K562 (cell line): ENCODE measurements around the gene CASR.

ENCODE experiments used
- ADNP ChIP-seq: fragments of 200-800 bp; sonication (Bioruptor generic); IDR thresholded peaks from 2 replicates; pipeline ENCODE4 v1.6.1; 2016; ENCODE audit warnings: missing genetic modification characterization, missing compliant biosample characterization
- HDAC2 ChIP-seq: fragments of 450-650 bp; IDR thresholded peaks from 2 replicates; pipeline ENCODE4 v1.6.1; 2016; ENCODE audit warnings: mild to moderate bottlenecking
- RBM15 ChIP-seq: fragments of 200-400 bp; formaldehyde crosslinking; IDR thresholded peaks from 2 replicates; pipeline ENCODE4 v1.6.1; 2018; ENCODE audit warnings: mild to moderate bottlenecking, low read length, moderate library complexity; ENCODE audit not compliant: insufficient read depth
- SETDB1 ChIP-seq: IDR thresholded peaks from one replicate; pipeline ENCODE4 v1.6.1; 2012; ENCODE audit warnings: low read length, control low read depth, inconsistent platforms
- TF ChIP-seq, protein P1 (sequence below): sonication (generic); formaldehyde crosslinking; IDR thresholded peaks from 2 replicates; pipeline ENCODE4 v1.5.0; 2020; ENCODE audit warnings: missing genetic modification reagents
- TF ChIP-seq, protein P2 (sequence below), 3 experiments: IDR thresholded peaks in 2 of 3; conservative IDR thresholded peaks in 1 of 3; 2 replicates each; pipeline ENCODE4 v1.5.1; 2011 to 2012; ENCODE audit warnings: low read length in 3 of 3, mild to moderate bottlenecking in 3 of 3, control low read depth in 2 of 3, improper control_type of control experiment in 1 of 3, inconsistent platforms in 1 of 3, low read depth in 1 of 3, mixed read lengths in 1 of 3, moderate library complexity in 1 of 3; ENCODE audit not compliant: insufficient read depth in 2 of 3
- TF ChIP-seq, protein P3 (sequence below): fragments of 450-650 bp; IDR thresholded peaks from 2 replicates; pipeline ENCODE4 v1.7.1; 2018; ENCODE audit warnings: mild to moderate bottlenecking, low read depth; ENCODE audit not compliant: partially characterized antibody
- TF ChIP-seq, protein P4 (sequence below): sonication (generic); IDR thresholded peaks from 2 replicates; pipeline ENCODE4 v1.6.1; 2016

DNA sequence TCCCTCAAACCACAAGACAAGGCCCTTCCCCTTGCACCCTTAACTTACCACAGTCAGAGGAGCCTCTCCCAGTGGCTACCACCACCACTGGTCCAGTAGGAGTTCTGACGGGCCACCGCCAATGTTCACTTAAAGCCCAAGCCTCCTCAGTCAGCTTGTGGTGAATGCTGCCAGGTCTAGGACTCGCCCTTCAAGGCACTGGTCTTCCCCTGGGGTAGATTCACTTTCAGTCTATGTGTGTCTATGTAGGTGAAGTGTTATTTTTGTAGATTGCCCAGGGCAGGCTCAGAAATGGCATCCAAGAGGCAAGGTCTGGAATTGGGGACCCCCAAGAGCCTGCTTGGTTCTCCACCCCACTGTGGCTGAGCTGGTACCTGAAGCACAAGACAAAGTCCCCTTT is 15.4 kb upstream of the CASR start:
- TF ChIP-seq, protein P1, sequence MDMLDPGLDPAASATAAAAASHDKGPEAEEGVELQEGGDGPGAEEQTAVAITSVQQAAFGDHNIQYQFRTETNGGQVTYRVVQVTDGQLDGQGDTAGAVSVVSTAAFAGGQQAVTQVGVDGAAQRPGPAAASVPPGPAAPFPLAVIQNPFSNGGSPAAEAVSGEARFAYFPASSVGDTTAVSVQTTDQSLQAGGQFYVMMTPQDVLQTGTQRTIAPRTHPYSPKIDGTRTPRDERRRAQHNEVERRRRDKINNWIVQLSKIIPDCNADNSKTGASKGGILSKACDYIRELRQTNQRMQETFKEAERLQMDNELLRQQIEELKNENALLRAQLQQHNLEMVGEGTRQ (CRISPR knock-in tag), result no peak
- TF ChIP-seq, protein P2, sequence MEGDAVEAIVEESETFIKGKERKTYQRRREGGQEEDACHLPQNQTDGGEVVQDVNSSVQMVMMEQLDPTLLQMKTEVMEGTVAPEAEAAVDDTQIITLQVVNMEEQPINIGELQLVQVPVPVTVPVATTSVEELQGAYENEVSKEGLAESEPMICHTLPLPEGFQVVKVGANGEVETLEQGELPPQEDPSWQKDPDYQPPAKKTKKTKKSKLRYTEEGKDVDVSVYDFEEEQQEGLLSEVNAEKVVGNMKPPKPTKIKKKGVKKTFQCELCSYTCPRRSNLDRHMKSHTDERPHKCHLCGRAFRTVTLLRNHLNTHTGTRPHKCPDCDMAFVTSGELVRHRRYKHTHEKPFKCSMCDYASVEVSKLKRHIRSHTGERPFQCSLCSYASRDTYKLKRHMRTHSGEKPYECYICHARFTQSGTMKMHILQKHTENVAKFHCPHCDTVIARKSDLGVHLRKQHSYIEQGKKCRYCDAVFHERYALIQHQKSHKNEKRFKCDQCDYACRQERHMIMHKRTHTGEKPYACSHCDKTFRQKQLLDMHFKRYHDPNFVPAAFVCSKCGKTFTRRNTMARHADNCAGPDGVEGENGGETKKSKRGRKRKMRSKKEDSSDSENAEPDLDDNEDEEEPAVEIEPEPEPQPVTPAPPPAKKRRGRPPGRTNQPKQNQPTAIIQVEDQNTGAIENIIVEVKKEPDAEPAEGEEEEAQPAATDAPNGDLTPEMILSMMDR (IDR thresholded peaks at IDR 0.05 in 2 of 3, conservative IDR thresholded peaks at IDR 0.05 in 1 of 3; ENCODE audit: insufficient read depth in 2 of 3, low read depth in 1 of 3, low read length in 3 of 3), result no peak
- TF ChIP-seq, protein P3, sequence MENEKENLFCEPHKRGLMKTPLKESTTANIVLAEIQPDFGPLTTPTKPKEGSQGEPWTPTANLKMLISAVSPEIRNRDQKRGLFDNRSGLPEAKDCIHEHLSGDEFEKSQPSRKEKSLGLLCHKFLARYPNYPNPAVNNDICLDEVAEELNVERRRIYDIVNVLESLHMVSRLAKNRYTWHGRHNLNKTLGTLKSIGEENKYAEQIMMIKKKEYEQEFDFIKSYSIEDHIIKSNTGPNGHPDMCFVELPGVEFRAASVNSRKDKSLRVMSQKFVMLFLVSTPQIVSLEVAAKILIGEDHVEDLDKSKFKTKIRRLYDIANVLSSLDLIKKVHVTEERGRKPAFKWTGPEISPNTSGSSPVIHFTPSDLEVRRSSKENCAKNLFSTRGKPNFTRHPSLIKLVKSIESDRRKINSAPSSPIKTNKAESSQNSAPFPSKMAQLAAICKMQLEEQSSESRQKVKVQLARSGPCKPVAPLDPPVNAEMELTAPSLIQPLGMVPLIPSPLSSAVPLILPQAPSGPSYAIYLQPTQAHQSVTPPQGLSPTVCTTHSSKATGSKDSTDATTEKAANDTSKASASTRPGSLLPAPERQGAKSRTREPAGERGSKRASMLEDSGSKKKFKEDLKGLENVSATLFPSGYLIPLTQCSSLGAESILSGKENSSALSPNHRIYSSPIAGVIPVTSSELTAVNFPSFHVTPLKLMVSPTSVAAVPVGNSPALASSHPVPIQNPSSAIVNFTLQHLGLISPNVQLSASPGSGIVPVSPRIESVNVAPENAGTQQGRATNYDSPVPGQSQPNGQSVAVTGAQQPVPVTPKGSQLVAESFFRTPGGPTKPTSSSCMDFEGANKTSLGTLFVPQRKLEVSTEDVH, result no peak
- TF ChIP-seq HDAC2, result no peak
- TF ChIP-seq, protein P4, sequence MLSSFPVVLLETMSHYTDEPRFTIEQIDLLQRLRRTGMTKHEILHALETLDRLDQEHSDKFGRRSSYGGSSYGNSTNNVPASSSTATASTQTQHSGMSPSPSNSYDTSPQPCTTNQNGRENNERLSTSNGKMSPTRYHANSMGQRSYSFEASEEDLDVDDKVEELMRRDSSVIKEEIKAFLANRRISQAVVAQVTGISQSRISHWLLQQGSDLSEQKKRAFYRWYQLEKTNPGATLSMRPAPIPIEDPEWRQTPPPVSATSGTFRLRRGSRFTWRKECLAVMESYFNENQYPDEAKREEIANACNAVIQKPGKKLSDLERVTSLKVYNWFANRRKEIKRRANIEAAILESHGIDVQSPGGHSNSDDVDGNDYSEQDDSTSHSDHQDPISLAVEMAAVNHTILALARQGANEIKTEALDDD, result no peak
- TF ChIP-seq RBM15, result no peak
- no peak for TF ChIP-seq ADNP
- TF ChIP-seq SETDB1, result no peak
